ENCODE data around the gene CHRM2.

CHRM2 gene

DNA sequence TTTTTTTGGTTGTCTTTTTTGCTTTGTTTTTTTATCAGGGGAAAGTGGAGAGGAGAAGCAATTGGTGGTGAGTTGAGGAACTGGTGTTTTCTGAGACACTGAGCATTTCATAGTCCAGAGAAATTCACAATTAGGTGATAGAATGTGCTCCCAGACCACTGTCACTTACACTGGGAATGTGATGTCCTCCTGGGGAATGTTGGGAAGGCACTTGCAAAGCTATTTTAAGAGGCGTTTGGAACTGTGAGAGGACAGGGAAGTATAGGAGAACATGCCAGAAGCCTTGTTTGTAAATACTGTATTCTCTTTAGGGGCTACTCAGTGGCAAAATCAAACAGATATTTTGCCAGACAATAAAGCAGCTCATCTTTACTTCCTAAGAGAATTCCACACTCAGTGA lies 16.0 kb downstream of the CHRM2 start:
- Histone ChIP-seq H3K4me3 (replicated peaks; ENCODE audit: insufficient read depth, low read length) (no peak overlapping the region), H3K27me3 (ENCODE audit: insufficient read depth, poor library complexity, severe bottlenecking) (no peaks in the 10 kb centered on the region), H3K27ac (replicated peaks) (no peak overlapping the region)
- TF ChIP-seq GABPA (IDR thresholded peaks at IDR 0.05; ENCODE audit: low read depth) (no peak), SPI1 (IDR thresholded peaks at IDR 0.05; ENCODE audit: borderline replicate concordance, low read depth) (no peak), POLR2AphosphoS5 (IDR thresholded peaks at IDR 0.05; ENCODE audit: low read depth) (no peak)
- TF ChIP-seq, protein P1, sequence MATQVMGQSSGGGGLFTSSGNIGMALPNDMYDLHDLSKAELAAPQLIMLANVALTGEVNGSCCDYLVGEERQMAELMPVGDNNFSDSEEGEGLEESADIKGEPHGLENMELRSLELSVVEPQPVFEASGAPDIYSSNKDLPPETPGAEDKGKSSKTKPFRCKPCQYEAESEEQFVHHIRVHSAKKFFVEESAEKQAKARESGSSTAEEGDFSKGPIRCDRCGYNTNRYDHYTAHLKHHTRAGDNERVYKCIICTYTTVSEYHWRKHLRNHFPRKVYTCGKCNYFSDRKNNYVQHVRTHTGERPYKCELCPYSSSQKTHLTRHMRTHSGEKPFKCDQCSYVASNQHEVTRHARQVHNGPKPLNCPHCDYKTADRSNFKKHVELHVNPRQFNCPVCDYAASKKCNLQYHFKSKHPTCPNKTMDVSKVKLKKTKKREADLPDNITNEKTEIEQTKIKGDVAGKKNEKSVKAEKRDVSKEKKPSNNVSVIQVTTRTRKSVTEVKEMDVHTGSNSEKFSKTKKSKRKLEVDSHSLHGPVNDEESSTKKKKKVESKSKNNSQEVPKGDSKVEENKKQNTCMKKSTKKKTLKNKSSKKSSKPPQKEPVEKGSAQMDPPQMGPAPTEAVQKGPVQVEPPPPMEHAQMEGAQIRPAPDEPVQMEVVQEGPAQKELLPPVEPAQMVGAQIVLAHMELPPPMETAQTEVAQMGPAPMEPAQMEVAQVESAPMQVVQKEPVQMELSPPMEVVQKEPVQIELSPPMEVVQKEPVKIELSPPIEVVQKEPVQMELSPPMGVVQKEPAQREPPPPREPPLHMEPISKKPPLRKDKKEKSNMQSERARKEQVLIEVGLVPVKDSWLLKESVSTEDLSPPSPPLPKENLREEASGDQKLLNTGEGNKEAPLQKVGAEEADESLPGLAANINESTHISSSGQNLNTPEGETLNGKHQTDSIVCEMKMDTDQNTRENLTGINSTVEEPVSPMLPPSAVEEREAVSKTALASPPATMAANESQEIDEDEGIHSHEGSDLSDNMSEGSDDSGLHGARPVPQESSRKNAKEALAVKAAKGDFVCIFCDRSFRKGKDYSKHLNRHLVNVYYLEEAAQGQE (IDR thresholded peaks at IDR 0.05; ENCODE audit: insufficient replicate concordance, low read depth) = no peak
- TF ChIP-seq, protein P2, sequence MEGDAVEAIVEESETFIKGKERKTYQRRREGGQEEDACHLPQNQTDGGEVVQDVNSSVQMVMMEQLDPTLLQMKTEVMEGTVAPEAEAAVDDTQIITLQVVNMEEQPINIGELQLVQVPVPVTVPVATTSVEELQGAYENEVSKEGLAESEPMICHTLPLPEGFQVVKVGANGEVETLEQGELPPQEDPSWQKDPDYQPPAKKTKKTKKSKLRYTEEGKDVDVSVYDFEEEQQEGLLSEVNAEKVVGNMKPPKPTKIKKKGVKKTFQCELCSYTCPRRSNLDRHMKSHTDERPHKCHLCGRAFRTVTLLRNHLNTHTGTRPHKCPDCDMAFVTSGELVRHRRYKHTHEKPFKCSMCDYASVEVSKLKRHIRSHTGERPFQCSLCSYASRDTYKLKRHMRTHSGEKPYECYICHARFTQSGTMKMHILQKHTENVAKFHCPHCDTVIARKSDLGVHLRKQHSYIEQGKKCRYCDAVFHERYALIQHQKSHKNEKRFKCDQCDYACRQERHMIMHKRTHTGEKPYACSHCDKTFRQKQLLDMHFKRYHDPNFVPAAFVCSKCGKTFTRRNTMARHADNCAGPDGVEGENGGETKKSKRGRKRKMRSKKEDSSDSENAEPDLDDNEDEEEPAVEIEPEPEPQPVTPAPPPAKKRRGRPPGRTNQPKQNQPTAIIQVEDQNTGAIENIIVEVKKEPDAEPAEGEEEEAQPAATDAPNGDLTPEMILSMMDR (IDR thresholded peaks at IDR 0.05; ENCODE audit: insufficient read depth, low read length) = no peak
- DNase-seq (ENCODE audit: low read depth in 1 of 2, low spot score in 1 of 2) = no peak

DNA sequence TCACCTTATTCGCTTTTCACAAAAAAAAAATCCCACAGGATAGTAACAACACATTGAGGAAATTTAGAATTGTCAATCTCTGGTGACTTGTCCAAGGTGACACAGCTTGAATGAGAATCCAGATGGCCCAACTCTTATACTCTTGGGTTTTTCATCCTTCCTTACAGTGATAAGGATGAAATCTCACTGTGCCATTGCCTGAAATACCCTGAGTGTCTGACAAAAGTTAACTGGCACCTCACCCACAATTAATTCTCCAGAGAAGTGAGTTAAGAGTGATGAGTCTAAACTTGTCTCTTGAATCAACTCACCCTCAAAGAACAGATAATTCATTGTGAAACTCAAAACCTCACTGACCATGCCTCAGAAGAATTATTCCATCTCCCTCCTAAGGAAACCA lies 18.9 kb downstream of the CHRM2 start:
- H3K27me3 ChIP-seq (ENCODE audit: insufficient read depth, poor library complexity, severe bottlenecking) = no peaks in the 10 kb centered on the region
- TF ChIP-seq, protein P1 (IDR thresholded peaks at IDR 0.05; ENCODE audit: insufficient replicate concordance, low read depth) = no peak
- TF ChIP-seq, protein P2 (IDR thresholded peaks at IDR 0.05; ENCODE audit: insufficient read depth, low read length) = no peak
- TF ChIP-seq GABPA (IDR thresholded peaks at IDR 0.05; ENCODE audit: low read depth) = no peak
- TF ChIP-seq POLR2AphosphoS5 (IDR thresholded peaks at IDR 0.05; ENCODE audit: low read depth) = no peak
- TF ChIP-seq SPI1 (IDR thresholded peaks at IDR 0.05; ENCODE audit: borderline replicate concordance, low read depth) = no peak
- H3K27ac ChIP-seq (replicated peaks) = no peak overlapping the region
- no peak for DNase-seq (ENCODE audit: low read depth in 1 of 2, low spot score in 1 of 2)
- no peak overlapping the region for H3K4me3 ChIP-seq (replicated peaks; ENCODE audit: insufficient read depth, low read length)

DNA sequence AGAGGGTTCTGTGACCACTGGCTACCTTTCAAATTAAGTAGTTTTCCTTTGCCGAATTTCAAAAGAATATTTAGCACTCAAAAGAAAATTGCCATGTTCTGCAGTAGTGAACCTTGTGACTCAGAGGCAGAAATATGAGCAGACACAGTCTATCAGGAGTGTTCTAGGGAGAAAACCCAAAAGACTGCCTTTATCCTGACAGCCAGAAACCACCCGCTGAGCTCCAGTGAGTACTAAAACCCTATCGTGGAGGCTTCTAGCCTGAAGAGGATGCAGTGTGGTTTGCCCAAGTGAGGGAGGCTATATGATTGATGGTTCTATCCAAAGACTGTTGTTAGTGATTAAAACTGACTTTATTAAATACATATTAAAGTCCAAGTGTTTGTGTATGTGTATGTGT lies 21.9 kb downstream of the CHRM2 start:
- TF ChIP-seq SPI1 (IDR thresholded peaks at IDR 0.05; ENCODE audit: borderline replicate concordance, low read depth) (no peak), GABPA (IDR thresholded peaks at IDR 0.05; ENCODE audit: low read depth) (no peak), POLR2AphosphoS5 (IDR thresholded peaks at IDR 0.05; ENCODE audit: low read depth) (no peak)
- TF ChIP-seq, protein P2 (IDR thresholded peaks at IDR 0.05; ENCODE audit: insufficient read depth, low read length) = no peak
- TF ChIP-seq, protein P1 (IDR thresholded peaks at IDR 0.05; ENCODE audit: insufficient replicate concordance, low read depth) = no peak
- Histone ChIP-seq H3K27ac (replicated peaks) (no peak overlapping the region), H3K4me3 (replicated peaks; ENCODE audit: insufficient read depth, low read length) (no peak overlapping the region), H3K27me3 (ENCODE audit: insufficient read depth, poor library complexity, severe bottlenecking) (no peaks in the 10 kb centered on the region)
- no peak for DNase-seq (ENCODE audit: low read depth in 1 of 2, low spot score in 1 of 2)

All from HL-60 (cell line).